Ramos (cell line): ENCODE measurements around the gene NAA50.

Experiments used
- in situ Hi-C: fragments of 300-500 bp; cut with MboI; formaldehyde crosslinking; loops from one replicate; pipeline ENCODE4 v1.14.3; 2022; ENCODE audit warnings: low sequenced_read_pairs; ENCODE audit not compliant: unreplicated experiment

Gene NAA50

GRCh38 chr3:113743006-113743630 lies 2.9 kb downstream of the NAA50 start:
- in situ Hi-C loops: no loop called here

- in situ Hi-C loops: no loop called here
Observed at GRCh38 chr3:113741620-113742019, 4.4 kb downstream of the NAA50 start.

DNA sequence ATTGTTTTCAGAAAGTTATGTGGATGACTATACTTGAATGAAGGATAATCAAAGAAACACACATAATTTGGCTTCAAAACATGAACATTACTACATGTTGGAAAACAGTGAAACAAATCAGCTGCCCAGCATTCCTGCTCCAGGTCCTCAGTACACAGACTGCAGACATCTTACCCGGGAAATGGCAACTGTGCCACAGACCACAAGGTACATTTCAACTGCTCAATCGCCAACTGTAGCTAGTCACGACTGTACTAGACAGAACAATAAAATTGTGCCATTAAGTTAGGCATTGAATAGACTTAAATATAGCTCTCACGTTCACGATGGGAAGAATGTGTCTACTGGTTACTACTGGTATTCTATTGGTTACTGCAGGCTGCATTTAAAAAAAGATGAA lies 5.0 kb downstream of the NAA50 start:
- in situ Hi-C loops: no loop called here

- in situ Hi-C loops: no loop called here
Observed at GRCh38 chr3:113736548-113737089, 9.4 kb downstream of the NAA50 start.

- in situ Hi-C loops: no loop called here
Observed at GRCh38 chr3:113731694-113732093, 14.4 kb downstream of the NAA50 start.

DNA sequence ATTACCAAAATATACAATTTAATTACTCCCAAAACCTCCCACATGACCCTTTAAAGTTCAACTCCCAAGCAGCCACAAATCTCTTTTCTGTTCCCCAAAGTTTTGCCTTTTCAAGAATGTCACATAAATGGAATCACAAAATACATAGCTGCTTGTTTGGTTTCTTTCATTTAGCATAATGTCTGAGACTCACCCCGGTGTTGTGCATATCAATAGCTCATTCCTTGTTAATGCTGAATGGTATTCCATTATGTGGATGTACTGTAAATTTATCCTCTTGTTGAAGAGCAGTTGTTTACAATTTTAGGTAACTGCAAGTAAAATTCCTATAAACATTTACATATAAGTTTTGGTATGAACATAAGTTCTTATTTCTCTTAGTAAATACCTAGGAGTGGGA lies 15.5 kb downstream of the NAA50 start:
- in situ Hi-C loops: no loop called here

GRCh38 chr3:113728661-113729060 lies 17.4 kb downstream of the NAA50 start:
- in situ Hi-C loops: no loop called here

DNA sequence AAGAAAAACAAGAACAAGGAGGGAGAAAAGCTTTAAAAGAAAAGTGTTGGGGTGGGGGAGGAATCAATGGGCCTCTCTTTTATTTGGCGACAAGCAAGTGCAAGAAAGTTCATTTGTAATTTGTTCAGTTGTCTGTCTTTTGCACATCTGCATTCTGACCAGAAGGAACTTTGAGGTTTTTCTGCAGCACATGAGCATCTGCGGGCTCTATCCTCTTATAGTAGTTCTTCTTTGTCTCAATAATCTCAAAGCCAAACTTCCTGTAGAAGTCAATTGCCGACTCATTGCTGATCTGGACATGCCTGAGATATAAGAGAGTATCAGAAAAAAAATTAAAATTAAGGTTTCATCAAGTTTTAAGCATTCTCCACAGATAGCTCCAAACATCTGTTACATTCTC lies 24.4 kb downstream of the NAA50 start:
- in situ Hi-C loops: no loop called here

- in situ Hi-C loops: no loop called here
Observed at GRCh38 chr3:113719758-113720157, 26.3 kb downstream of the NAA50 start.

GRCh38 chr3:113719294-113719693 lies 26.8 kb downstream of the NAA50 start:
- in situ Hi-C loops: no loop called here

- in situ Hi-C loops: no loop called here
Observed at GRCh38 chr3:113717818-113718217, 28.2 kb downstream of the NAA50 start.

DNA sequence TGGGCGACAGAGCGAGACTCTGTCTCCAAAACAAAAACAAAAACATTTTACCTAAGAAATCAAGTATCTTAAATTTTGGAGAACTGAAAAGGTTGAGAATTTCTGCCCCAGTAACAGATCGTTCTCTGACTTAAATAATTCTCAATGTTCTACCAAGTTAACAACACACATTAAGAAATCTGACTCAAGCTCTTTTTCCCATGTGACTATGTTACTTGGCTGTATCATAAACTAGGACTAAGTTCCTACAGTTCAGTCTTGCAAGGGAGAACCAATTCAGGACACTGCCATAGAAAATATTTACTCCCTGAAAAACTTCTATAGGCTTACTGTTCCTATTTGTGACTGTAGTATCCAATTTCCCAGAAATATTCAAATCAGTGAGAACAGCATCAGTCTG lies 28.7 kb downstream of the NAA50 start:
- in situ Hi-C loops: no loop called here

- in situ Hi-C loops: no loop called here
Observed at GRCh38 chr3:113714702-113715101, 31.3 kb downstream of the NAA50 start.

GRCh38 chr3:113712129-113712528 lies 33.9 kb downstream of the NAA50 start:
- in situ Hi-C loops: no loop called here

DNA sequence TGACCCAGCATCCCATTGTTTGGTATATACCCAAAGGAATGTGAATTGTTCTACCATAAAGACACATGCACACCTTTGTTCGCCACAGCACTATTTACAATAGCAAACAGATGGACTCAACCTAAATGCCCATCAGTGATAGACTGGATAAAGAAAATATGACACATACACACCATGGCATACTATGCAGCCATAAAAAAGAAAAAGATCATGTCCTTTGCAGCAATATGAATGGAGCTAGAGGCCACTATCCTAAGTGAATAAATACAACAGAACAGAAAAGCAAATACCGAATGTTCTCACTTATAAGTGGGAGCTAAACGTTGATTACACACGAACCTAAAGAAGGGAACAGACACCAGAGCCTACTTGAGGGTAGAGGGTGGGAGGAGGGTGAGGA lies 38.2 kb downstream of the NAA50 start:
- in situ Hi-C loops: no loop called here

- in situ Hi-C loops: no loop called here
Observed at GRCh38 chr3:113698956-113699355, 47.1 kb downstream of the NAA50 start.

- in situ Hi-C loops: no loop called here
Observed at GRCh38 chr3:113698213-113698742, 47.8 kb downstream of the NAA50 start.

DNA sequence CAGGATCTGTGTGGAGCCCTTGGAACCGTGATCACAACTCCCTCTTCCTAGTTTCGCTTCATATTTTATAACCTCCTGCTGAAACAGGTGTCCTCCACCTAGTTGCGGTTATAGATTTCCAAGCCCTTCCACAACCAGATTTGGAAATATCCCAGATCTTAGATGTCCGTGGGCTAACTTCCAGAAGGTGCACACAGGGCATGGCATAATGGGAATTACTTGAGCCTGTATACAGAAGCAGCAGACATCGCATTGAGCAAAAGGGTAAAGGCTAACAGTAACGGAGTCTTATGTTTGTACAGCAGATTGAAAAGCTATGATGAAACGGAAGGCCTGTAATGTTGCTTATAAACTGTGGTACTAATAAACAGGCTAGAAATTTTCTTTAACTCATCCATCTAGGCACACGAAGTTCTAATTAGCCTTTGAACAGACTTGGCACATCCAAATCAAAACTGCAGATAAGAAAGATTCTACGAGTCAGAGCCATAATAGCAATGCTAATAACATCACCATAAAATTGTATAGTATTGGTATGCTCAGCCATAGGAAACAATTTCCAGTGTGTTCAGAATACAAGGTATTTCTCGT lies 48.5 kb downstream of the NAA50 start:
- in situ Hi-C loops: no loop called here

DNA sequence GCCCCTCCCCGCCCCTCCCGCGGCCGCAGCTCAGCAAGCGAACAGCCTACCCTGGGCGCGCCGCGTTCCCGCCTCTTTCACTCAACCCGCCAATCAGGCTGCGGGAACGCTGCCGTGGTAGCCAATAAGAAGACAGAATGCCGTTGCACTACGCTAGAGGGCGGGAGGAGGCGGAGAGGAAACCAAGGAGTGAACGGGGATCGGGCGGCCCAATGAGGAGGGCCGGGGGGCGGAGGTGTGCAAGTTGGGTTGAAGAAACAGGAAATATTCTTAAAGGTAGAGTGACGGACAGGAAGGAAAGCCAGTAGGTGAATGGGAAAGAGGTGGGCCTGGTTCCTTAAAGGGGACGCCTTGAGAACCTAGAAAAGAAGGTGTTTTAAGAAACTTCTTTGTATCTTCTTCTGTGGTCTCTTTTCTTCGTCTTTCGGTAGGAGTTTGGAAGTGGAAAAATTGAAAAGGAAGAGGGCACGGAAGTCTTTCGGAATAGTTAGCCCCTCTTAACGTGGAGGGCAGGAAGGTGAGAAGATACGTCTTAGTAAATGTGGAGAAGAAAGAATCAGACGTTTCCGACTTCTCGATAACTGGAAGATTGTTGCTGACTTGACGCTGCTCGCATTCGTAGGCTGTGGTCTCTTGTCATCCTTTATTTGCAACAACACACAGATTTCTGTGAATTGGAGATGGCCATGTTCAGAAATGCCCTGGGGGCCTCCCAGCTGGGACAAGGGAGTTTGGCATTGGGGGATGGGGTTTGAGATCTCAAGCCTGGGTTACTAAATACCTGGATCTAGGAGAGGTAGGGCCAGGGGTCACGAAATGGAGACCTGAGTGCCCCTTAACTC lies 49.2 kb downstream of the NAA50 start:
- in situ Hi-C loops: no loop called here

- in situ Hi-C loops: no loop called here
Observed at GRCh38 chr3:113695786-113696645, 50.0 kb downstream of the NAA50 start, which contains the start of gene USF3. Gene USF3 (minus strand): TSS chr3:113696642. CDS start chr3:113674878, 21,764 bp downstream.
